ENCODE measurements around the gene ARPC5L. TPM values are rescaled to one million over a fixed set of nuclear protein-coding genes. Genes with fewer than 3 reads are reported as not detected.

ARPC5L gene
- total and polyA plus RNA-seq, 2 experiments from 2014 or later: 44.0 to 84.4 TPM

GRCh38 chr9:124878021-124878420 is 16.1 kb downstream of the ARPC5L start:
- Histone ChIP-seq H3K36me3 (replicated peaks; ENCODE audit: insufficient read depth, low read depth) (no peaks in the 10 kb centered on the region), H3K79me2 (peaks cover 30% of the 10 kb centered on the region), H3K4me2 (no peak overlapping the region), H3K9me3 (ENCODE audit: low read depth) (no peaks in the 10 kb centered on the region), H3K4me1 (ENCODE audit: insufficient read depth) (no peaks in the 10 kb centered on the region), H3K27me3 (no peaks in the 10 kb centered on the region), H3K27ac (peak overlapping the region; percentile 37), H4K20me1 (ENCODE audit: insufficient read depth, poor library complexity, severe bottlenecking) (peaks cover 11% of the 10 kb centered on the region), H3K4me3 (no peak overlapping the region), H2AFZ (no peak overlapping the region), H3K9me2 (replicated peaks; ENCODE audit: insufficient read depth) (no peaks in the 10 kb centered on the region)
- 94% methylated on average over 1 of the region's 1 CpG for WGBS (ENCODE audit: low lambda C conversion rate, missing lambda C conversion rate)
- no peak for TF ChIP-seq EZH2phosphoT487 (IDR thresholded peaks at IDR 0.05; ENCODE audit: low read depth, severe bottlenecking, unreplicated experiment)
- TF ChIP-seq EZH2 (IDR thresholded peaks at IDR 0.05; ENCODE audit: borderline replicate concordance): no peak
- no peak for TF ChIP-seq CTCF (IDR thresholded peaks at IDR 0.05; ENCODE audit: poor library complexity)
- no peak for DNase-seq (ENCODE audit: low spot score)

GRCh38 chr9:124878518-124878917 is 16.6 kb downstream of the ARPC5L start:
- peak overlapping the region; percentile 37 for H3K27ac ChIP-seq
- H3K9me2 ChIP-seq (replicated peaks; ENCODE audit: insufficient read depth): no peaks in the 10 kb centered on the region
- no peaks in the 10 kb centered on the region for H3K36me3 ChIP-seq (replicated peaks; ENCODE audit: insufficient read depth, low read depth)
- no peak overlapping the region for H2AFZ ChIP-seq
- H3K9me3 ChIP-seq (ENCODE audit: low read depth): no peaks in the 10 kb centered on the region
- WGBS (ENCODE audit: low lambda C conversion rate, missing lambda C conversion rate): 92% methylated on average over 6 of the region's 6 CpGs
- H3K27me3 ChIP-seq: no peaks in the 10 kb centered on the region
- no peak overlapping the region for H3K4me2 ChIP-seq
- no peak for DNase-seq (ENCODE audit: low spot score)
- no peak overlapping the region for H3K4me3 ChIP-seq
- H3K79me2 ChIP-seq: peaks cover 25% of the 10 kb centered on the region
- no peaks in the 10 kb centered on the region for H3K4me1 ChIP-seq (ENCODE audit: insufficient read depth)
- peaks cover 6% of the 10 kb centered on the region for H4K20me1 ChIP-seq (ENCODE audit: insufficient read depth, poor library complexity, severe bottlenecking)
- TF ChIP-seq CTCF (IDR thresholded peaks at IDR 0.05; ENCODE audit: poor library complexity) (no peak), EZH2phosphoT487 (IDR thresholded peaks at IDR 0.05; ENCODE audit: low read depth, severe bottlenecking, unreplicated experiment) (no peak), EZH2 (IDR thresholded peaks at IDR 0.05; ENCODE audit: borderline replicate concordance) (no peak)

GRCh38 chr9:124879226-124879625 is 17.3 kb downstream of the ARPC5L start:
- Histone ChIP-seq H2AFZ (no peak overlapping the region), H3K79me2 (peaks cover 18% of the 10 kb centered on the region), H3K36me3 (replicated peaks; ENCODE audit: insufficient read depth, low read depth) (no peaks in the 10 kb centered on the region), H4K20me1 (ENCODE audit: insufficient read depth, poor library complexity, severe bottlenecking) (no peaks in the 10 kb centered on the region), H3K27me3 (no peaks in the 10 kb centered on the region), H3K27ac (no peak overlapping the region), H3K4me1 (ENCODE audit: insufficient read depth) (no peaks in the 10 kb centered on the region), H3K9me3 (ENCODE audit: low read depth) (no peaks in the 10 kb centered on the region), H3K4me2 (no peak overlapping the region), H3K9me2 (replicated peaks; ENCODE audit: insufficient read depth) (no peaks in the 10 kb centered on the region), H3K4me3 (no peak overlapping the region)
- TF ChIP-seq EZH2 (IDR thresholded peaks at IDR 0.05; ENCODE audit: borderline replicate concordance) (no peak), CTCF (IDR thresholded peaks at IDR 0.05; ENCODE audit: poor library complexity) (no peak), EZH2phosphoT487 (IDR thresholded peaks at IDR 0.05; ENCODE audit: low read depth, severe bottlenecking, unreplicated experiment) (no peak)
- WGBS (ENCODE audit: low lambda C conversion rate, missing lambda C conversion rate): 79% methylated on average over 10 of the region's 10 CpGs
- DNase-seq (ENCODE audit: low spot score): no peak

- no peak overlapping the region for H3K4me2 ChIP-seq
- no peak for TF ChIP-seq EZH2phosphoT487 (IDR thresholded peaks at IDR 0.05; ENCODE audit: low read depth, severe bottlenecking, unreplicated experiment)
- TF ChIP-seq EZH2 (IDR thresholded peaks at IDR 0.05; ENCODE audit: borderline replicate concordance): no peak
- no peak for TF ChIP-seq CTCF (IDR thresholded peaks at IDR 0.05; ENCODE audit: poor library complexity)
- H2AFZ ChIP-seq: no peak overlapping the region
- H3K36me3 ChIP-seq (replicated peaks; ENCODE audit: insufficient read depth, low read depth): no peaks in the 10 kb centered on the region
- no peak overlapping the region for H3K4me3 ChIP-seq
- 66% methylated on average over 9 of the region's 9 CpGs for WGBS (ENCODE audit: low lambda C conversion rate, missing lambda C conversion rate)
- H4K20me1 ChIP-seq (ENCODE audit: insufficient read depth, poor library complexity, severe bottlenecking): no peaks in the 10 kb centered on the region
- H3K27me3 ChIP-seq: no peaks in the 10 kb centered on the region
- no peaks in the 10 kb centered on the region for H3K9me2 ChIP-seq (replicated peaks; ENCODE audit: insufficient read depth)
- peaks cover 5% of the 10 kb centered on the region for H3K79me2 ChIP-seq
- H3K27ac ChIP-seq: no peak overlapping the region
- no peaks in the 10 kb centered on the region for H3K4me1 ChIP-seq (ENCODE audit: insufficient read depth)
- H3K9me3 ChIP-seq (ENCODE audit: low read depth): no peaks in the 10 kb centered on the region
- DNase-seq (ENCODE audit: low spot score): no peak
Measured at GRCh38 chr9:124880501-124880900, 18.6 kb downstream of the ARPC5L start.
